Neuronal stem cell (in vitro differentiated cells): ENCODE measurements around the gene SLC7A14.

Experiments used
- DNase-seq: peaks from one replicate; pipeline ENCODE4 v3.0.0-alpha.2; 2013; ENCODE audit warnings: low spot score
- H2AFZ ChIP-seq: one replicate; pipeline ENCODE4 v1.6.1; 2013; ENCODE audit warnings: mild to moderate bottlenecking, low read length, inconsistent platforms
- H2AK5ac ChIP-seq: 2 replicates; pipeline ENCODE4 v1.6.1; 2013; ENCODE audit warnings: low read depth, mild to moderate bottlenecking, inconsistent platforms, low read length, moderate library complexity, mixed read lengths
- H2BK120ac ChIP-seq: 2 replicates; pipeline ENCODE4 v1.6.1; 2013; ENCODE audit warnings: low read depth, mild to moderate bottlenecking, inconsistent platforms, low read length, moderate library complexity, mixed read lengths
- H2BK12ac ChIP-seq: one replicate; pipeline ENCODE4 v1.6.1; 2013; ENCODE audit warnings: low read length, inconsistent platforms
- H2BK15ac ChIP-seq: 2 replicates; pipeline ENCODE4 v1.6.1; 2013; ENCODE audit warnings: mild to moderate bottlenecking, low read length, inconsistent platforms, mixed read lengths
- H2BK5ac ChIP-seq: one replicate; pipeline ENCODE4 v1.6.1; 2013; ENCODE audit warnings: inconsistent platforms, mild to moderate bottlenecking, low read length, moderate library complexity
- H3K14ac ChIP-seq: one replicate; pipeline ENCODE4 v1.6.1; 2013; ENCODE audit warnings: low read length, inconsistent platforms
- H3K18ac ChIP-seq: 2 replicates; pipeline ENCODE4 v1.6.1; 2013; ENCODE audit warnings: low read length, inconsistent platforms
- H3K23ac ChIP-seq: 2 replicates; pipeline ENCODE4 v1.6.1; 2013; ENCODE audit warnings: low read depth, mild to moderate bottlenecking, mixed read lengths, low read length, inconsistent platforms; ENCODE audit not compliant: poor library complexity
- H3K27ac ChIP-seq: replicated peaks from 3 replicates; pipeline ENCODE4 v1.5.1; 2013; ENCODE audit warnings: low read length, inconsistent platforms
- H3K27me3 ChIP-seq, 3 experiments: 2 replicates each; pipeline ENCODE4 v1.6.1; 2013; ENCODE audit warnings: low read length in 3 of 3, mild to moderate bottlenecking in 2 of 3, inconsistent platforms in 1 of 3, low read depth in 1 of 3, mixed read lengths in 1 of 3, moderate library complexity in 1 of 3; ENCODE audit not compliant: control insufficient read depth in 3 of 3, insufficient read depth in 3 of 3
- H3K36me3 ChIP-seq, 2 donors: replicated peaks in 1 of 2; 2 replicates each; pipeline ENCODE4 v1.6.1; 2013; ENCODE audit warnings: low read length in 2 of 2; ENCODE audit not compliant: control insufficient read depth in 2 of 2, insufficient read depth in 2 of 2
- H3K4ac ChIP-seq: 2 replicates; pipeline ENCODE4 v1.6.1; 2013; ENCODE audit warnings: inconsistent platforms, mild to moderate bottlenecking, low read length, moderate library complexity
- H3K4me1 ChIP-seq, 2 donors: 1 replicate in 1 of 2; 2 replicates in 1 of 2; pipeline ENCODE4 v1.6.1; 2013; ENCODE audit warnings: low read length in 2 of 2, low read depth in 1 of 2; ENCODE audit not compliant: control insufficient read depth in 2 of 2, insufficient read depth in 1 of 2
- H3K4me2 ChIP-seq: one replicate; pipeline ENCODE4 v1.6.1; 2013; ENCODE audit warnings: mild to moderate bottlenecking, low read length, inconsistent platforms; ENCODE audit not compliant: insufficient read depth, poor library complexity, severe bottlenecking
- H3K4me3 ChIP-seq, 2 donors: 2 replicates each; pipeline ENCODE4 v1.5.1; 2013; ENCODE audit warnings: low read length in 2 of 2, mild to moderate bottlenecking in 2 of 2, inconsistent platforms in 1 of 2, moderate library complexity in 1 of 2
- H3K79me1 ChIP-seq: one replicate; pipeline ENCODE4 v1.6.1; 2013; ENCODE audit warnings: low read depth, mild to moderate bottlenecking, inconsistent platforms, low read length, moderate library complexity
- H3K9ac ChIP-seq: one replicate; pipeline ENCODE4 v1.6.1; 2013; ENCODE audit warnings: mild to moderate bottlenecking, low read depth, low read length, inconsistent platforms; ENCODE audit not compliant: poor library complexity
- H3K9me3 ChIP-seq, 2 donors: replicated peaks in 1 of 2; 2 replicates each; pipeline versions ENCODE3 to v1.6.1; 2013; ENCODE audit warnings: low read length in 2 of 2, mild to moderate bottlenecking in 2 of 2, inconsistent platforms in 1 of 2, low read depth in 1 of 2, mixed read lengths in 1 of 2, moderate library complexity in 1 of 2; ENCODE audit not compliant: control insufficient read depth in 2 of 2, insufficient read depth in 1 of 2
- H4K8ac ChIP-seq: one replicate; pipeline ENCODE4 v1.6.1; 2013; ENCODE audit warnings: low read depth, mild to moderate bottlenecking, inconsistent platforms, low read length, moderate library complexity
- H4K91ac ChIP-seq: one replicate; pipeline ENCODE4 v1.6.1; 2013; ENCODE audit warnings: low read length, low read depth, mild to moderate bottlenecking, inconsistent platforms; ENCODE audit not compliant: poor library complexity
- WGBS, 2 donors: extraction: QIAGEN DNeasy Blood & Tissue Kit; methylation state at CpG; one replicate each; pipeline ENCODE4 v1.1.7; 2013; ENCODE audit warnings: missing lambda C conversion rate in 2 of 2, mixed read lengths in 1 of 2; ENCODE audit not compliant: insufficient read length in 2 of 2, insufficient replicate concordance in 1 of 2; ENCODE audit errors: extremely low coverage in 2 of 2; 5-methylcytosine and 5-hydroxymethylcytosine counted together

The SLC7A14 gene

GRCh38 chr3:170566413-170566812 lies 19.5 kb downstream of the SLC7A14 start:
- no peak overlapping the region for H3K4me3 ChIP-seq
- no peak overlapping the region for H2BK5ac ChIP-seq
- H3K4ac ChIP-seq: no peak overlapping the region
- no CpG with 5 or more reads among the region's 2 CpGs for WGBS, 2 donors
- no peak overlapping the region for H2BK15ac ChIP-seq
- H3K27me3 ChIP-seq: no peaks in the 10 kb centered on the region
- no peaks in the 10 kb centered on the region for H3K4me1 ChIP-seq
- no peak overlapping the region for H3K14ac ChIP-seq
- H3K23ac ChIP-seq: no peak overlapping the region
- H4K91ac ChIP-seq: no peak overlapping the region
- H2AFZ ChIP-seq: no peak overlapping the region
- no peaks in the 10 kb centered on the region for H3K36me3 ChIP-seq
- H4K8ac ChIP-seq: no peak overlapping the region
- no peaks in the 10 kb centered on the region for H3K79me1 ChIP-seq
- no peak overlapping the region for H2AK5ac ChIP-seq
- no peak for DNase-seq
- H3K18ac ChIP-seq: no peak overlapping the region
- H3K9ac ChIP-seq: no peak overlapping the region
- H3K4me2 ChIP-seq: no peak overlapping the region
- no peak overlapping the region for H3K27ac ChIP-seq
- H2BK120ac ChIP-seq: no peak overlapping the region
- no peaks in the 10 kb centered on the region for H3K9me3 ChIP-seq
- H2BK12ac ChIP-seq: no peak overlapping the region

GRCh38 chr3:170565495-170565894 lies 20.4 kb downstream of the SLC7A14 start:
- no peak overlapping the region for H3K4me2 ChIP-seq
- no peak overlapping the region for H4K8ac ChIP-seq
- no peak overlapping the region for H3K23ac ChIP-seq
- no peak overlapping the region for H2BK12ac ChIP-seq
- no peak overlapping the region for H3K4ac ChIP-seq
- H3K14ac ChIP-seq: no peak overlapping the region
- H3K79me1 ChIP-seq: no peaks in the 10 kb centered on the region
- no peak overlapping the region for H2AK5ac ChIP-seq
- no peak overlapping the region for H2BK5ac ChIP-seq
- no peak overlapping the region for H3K9ac ChIP-seq
- no peaks in the 10 kb centered on the region for H3K27me3 ChIP-seq
- H3K9me3 ChIP-seq: no peaks in the 10 kb centered on the region
- no peak overlapping the region for H2BK15ac ChIP-seq
- H3K18ac ChIP-seq: no peak overlapping the region
- H4K91ac ChIP-seq: no peak overlapping the region
- H3K36me3 ChIP-seq: no peaks in the 10 kb centered on the region
- H3K4me1 ChIP-seq: no peaks in the 10 kb centered on the region
- WGBS, 2 donors: no CpG with 5 or more reads among the region's 2 CpGs
- H3K27ac ChIP-seq: no peak overlapping the region
- H2BK120ac ChIP-seq: no peak overlapping the region
- DNase-seq: no peak
- H2AFZ ChIP-seq: no peak overlapping the region
- H3K4me3 ChIP-seq: no peak overlapping the region

- Histone ChIP-seq H3K27me3 (no peaks in the 10 kb centered on the region), H3K9ac (no peak overlapping the region), H3K9me3 (no peaks in the 10 kb centered on the region), H3K4me1 (no peaks in the 10 kb centered on the region), H4K91ac (no peak overlapping the region), H3K4me2 (no peak overlapping the region), H2BK15ac (no peak overlapping the region), H3K27ac (no peak overlapping the region), H3K79me1 (no peaks in the 10 kb centered on the region), H2AK5ac (no peak overlapping the region), H3K18ac (no peak overlapping the region), H3K4ac (no peak overlapping the region), H4K8ac (no peak overlapping the region), H2AFZ (peak overlapping the region; percentile 88), H3K36me3 (no peaks in the 10 kb centered on the region), H3K14ac (no peak overlapping the region), H2BK120ac (no peak overlapping the region), H3K23ac (no peak overlapping the region), H2BK12ac (no peak overlapping the region), H3K4me3 (no peak overlapping the region), H2BK5ac (no peak overlapping the region)
- WGBS, 2 donors: no CpG with 5 or more reads among the region's 2 CpGs
- DNase-seq: no peak
Measured at GRCh38 chr3:170564664-170565063, 21.2 kb downstream of the SLC7A14 start.

GRCh38 chr3:170563712-170564423 lies 22.0 kb downstream of the SLC7A14 start:
- Histone ChIP-seq H2BK120ac (no peak overlapping the region), H3K4me1 (no peaks in the 10 kb centered on the region), H3K9me3 (no peaks in the 10 kb centered on the region), H3K79me1 (no peaks in the 10 kb centered on the region), H2AK5ac (no peak overlapping the region), H2BK12ac (no peak overlapping the region), H4K8ac (no peak overlapping the region), H3K36me3 (no peaks in the 10 kb centered on the region), H2BK5ac (no peak overlapping the region), H3K4me2 (no peak overlapping the region), H3K18ac (no peak overlapping the region), H2AFZ (peak overlapping the region; percentile 88), H3K23ac (no peak overlapping the region), H3K27me3 (no peaks in the 10 kb centered on the region), H3K9ac (no peak overlapping the region), H3K14ac (no peak overlapping the region), H3K4ac (no peak overlapping the region), H4K91ac (no peak overlapping the region), H2BK15ac (no peak overlapping the region), H3K4me3 (peak overlapping the region in 1 of 2 donors; percentile 26), H3K27ac (no peak overlapping the region)
- no CpG with 5 or more reads among the region's 7 CpGs for WGBS, 2 donors
- DNase-seq: no peak
